ENCODE measurements around the gene COPA. TPM values are rescaled to one million over a fixed set of nuclear protein-coding genes. Genes with fewer than 3 reads are reported as not detected.

COPA gene
- total RNA-seq, 3 donors from 2014 or later (not counting 1 experiment from before 2014, with no cell fraction given) = 140 to 167 (median 148) TPM

- Mint-ChIP-seq H3K27ac (peak overlapping the region; percentile 26 to 52), H3K36me3 (peaks cover 47% of the 10 kb centered on the region), H3K27me3 (ENCODE audit: low read depth in 2 of 2) (no peaks in the 10 kb centered on the region), H3K4me3 (no peak overlapping the region), H3K9me3 (no peaks in the 10 kb centered on the region), H3K4me1 (peaks cover 0 to 6% of the 10 kb centered on the region in 2 donors)
- WGBS (ENCODE audit: insufficient coverage) = 95% methylated on average over 4 of the region's 4 CpGs
- Histone ChIP-seq H3K27ac (ENCODE audit: low read length) (no peak overlapping the region), H3K4me3 (ENCODE audit: low read length) (no peak overlapping the region), H3K4me1 (ENCODE audit: control insufficient read depth, insufficient read depth, low read length) (no peaks in the 10 kb centered on the region), H3K9me3 (ENCODE audit: control insufficient read depth, insufficient read depth, low read length) (no peaks in the 10 kb centered on the region), H3K27me3 (ENCODE audit: control insufficient read depth, insufficient read depth, low read length) (no peaks in the 10 kb centered on the region), H3K36me3 (ENCODE audit: control insufficient read depth, insufficient read depth, low read length) (peaks cover 66% of the 10 kb centered on the region)
- DNase-seq (no peak), ATAC-seq (no peak)
- intact Hi-C loops (cut with micrococcal nuclease) = no loop called here
- no peak for TF ChIP-seq CTCF (IDR thresholded peaks at IDR 0.05)
Measured at GRCh38 chr1:160358073-160358472, 15.0 kb upstream of the COPA start.

GRCh38 chr1:160357286-160358002 is 14.4 kb upstream of the COPA start:
- intact Hi-C loops (cut with micrococcal nuclease) = no loop called here
- Histone ChIP-seq H3K36me3 (ENCODE audit: control insufficient read depth, insufficient read depth, low read length) (peaks cover 72% of the 10 kb centered on the region), H3K9me3 (ENCODE audit: control insufficient read depth, insufficient read depth, low read length) (no peaks in the 10 kb centered on the region), H3K27me3 (ENCODE audit: control insufficient read depth, insufficient read depth, low read length) (no peaks in the 10 kb centered on the region), H3K4me3 (ENCODE audit: low read length) (no peak overlapping the region), H3K4me1 (ENCODE audit: control insufficient read depth, insufficient read depth, low read length) (no peaks in the 10 kb centered on the region), H3K27ac (ENCODE audit: low read length) (no peak overlapping the region)
- 90% methylated on average over 7 of the region's 7 CpGs for WGBS (ENCODE audit: insufficient coverage)
- Mint-ChIP-seq H3K9me3 (no peaks in the 10 kb centered on the region), H3K4me3 (no peak overlapping the region), H3K36me3 (peaks cover 52% of the 10 kb centered on the region), H3K27ac (peak overlapping the region in 1 of 2 donors; percentile 52), H3K27me3 (ENCODE audit: low read depth in 2 of 2) (no peaks in the 10 kb centered on the region), H3K4me1 (peaks cover 0 to 5% of the 10 kb centered on the region in 2 donors)
- TF ChIP-seq CTCF (IDR thresholded peaks at IDR 0.05) = no peak
- no peak for ATAC-seq
- DNase-seq = no peak

- H3K27ac ChIP-seq (ENCODE audit: low read length) = no peak overlapping the region
- peak; percentile 24 for TF ChIP-seq CTCF (IDR thresholded peaks at IDR 0.05)
- peaks cover 59% of the 10 kb centered on the region for H3K36me3 Mint-ChIP-seq
- H3K4me3 Mint-ChIP-seq = no peak overlapping the region
- ATAC-seq (peak in 2 of 3 donors; percentile 46 to 68), DNase-seq (peak in 1 of 2 donors; percentile 49)
- no peak overlapping the region for H3K4me3 ChIP-seq (ENCODE audit: low read length)
- no peaks in the 10 kb centered on the region for H3K9me3 ChIP-seq (ENCODE audit: control insufficient read depth, insufficient read depth, low read length)
- intact Hi-C loops (cut with micrococcal nuclease) = no loop called here
- peaks cover 0 to 4% of the 10 kb centered on the region in 2 donors for H3K4me1 Mint-ChIP-seq
- no peaks in the 10 kb centered on the region for H3K9me3 Mint-ChIP-seq
- H3K36me3 ChIP-seq (ENCODE audit: control insufficient read depth, insufficient read depth, low read length) = peaks cover 91% of the 10 kb centered on the region
- H3K27ac Mint-ChIP-seq = peak overlapping the region in 1 of 2 donors; percentile 40
- H3K4me1 ChIP-seq (ENCODE audit: control insufficient read depth, insufficient read depth, low read length) = no peaks in the 10 kb centered on the region
- WGBS (ENCODE audit: insufficient coverage) = 92% methylated on average over 5 of the region's 5 CpGs
- H3K27me3 ChIP-seq (ENCODE audit: control insufficient read depth, insufficient read depth, low read length) = no peaks in the 10 kb centered on the region
- H3K27me3 Mint-ChIP-seq (ENCODE audit: low read depth in 2 of 2) = no peaks in the 10 kb centered on the region
Measured at GRCh38 chr1:160354388-160354985, 11.4 kb upstream of the COPA start.
